Lung (tissue), 12 donors: ENCODE data around the gene OR10H3. TPM values are rescaled to one million over a fixed set of nuclear protein-coding genes. Genes with fewer than 3 reads are reported as not detected.

Experiments
- ATAC-seq: fragments of 200-7000 bp; cut with Tn5 transposase; one replicate; pipeline ENCODE4 v1.9.1; 2020; ENCODE audit warnings: moderate number of reproducible peaks; ENCODE audit not compliant: insufficient read depth, low FRiP score
- DNase-seq, 3 donors: peaks; one replicate each; pipeline ENCODE4 v3.0.0-alpha.2; 2013 to 2017
- H3K27ac ChIP-seq, 2 donors: one replicate each; pipeline ENCODE4 v1.5.1; 2013; ENCODE audit warnings: mild to moderate bottlenecking in 2 of 2, moderate library complexity in 2 of 2, control low read depth in 1 of 2, inconsistent platforms in 1 of 2, low read depth in 1 of 2, low read length in 1 of 2
- H3K27me3 ChIP-seq, 3 donors: one replicate each; pipeline ENCODE4 v1.5.1; 2013; ENCODE audit warnings: low read length in 2 of 3; ENCODE audit not compliant: control insufficient read depth in 3 of 3, insufficient read depth in 3 of 3
- H3K36me3 ChIP-seq, 4 donors: one replicate each; pipeline ENCODE4 v1.5.1; 2013; ENCODE audit warnings: low read length in 4 of 4, mild to moderate bottlenecking in 1 of 4, moderate library complexity in 1 of 4; ENCODE audit not compliant: control insufficient read depth in 4 of 4, insufficient read depth in 4 of 4
- H3K4me1 ChIP-seq, 5 donors: one replicate each; pipeline ENCODE4 v1.5.1; 2013; ENCODE audit warnings: low read length in 5 of 5, mild to moderate bottlenecking in 2 of 5, moderate library complexity in 1 of 5; ENCODE audit not compliant: control insufficient read depth in 5 of 5, insufficient read depth in 5 of 5
- H3K4me3 ChIP-seq: one replicate; pipeline ENCODE4 v1.5.1; 2013; ENCODE audit warnings: mild to moderate bottlenecking, control low read depth, moderate library complexity
- H3K9ac ChIP-seq, 2 donors: one replicate each; pipeline ENCODE4 v1.5.1; 2013; ENCODE audit warnings: low read length in 2 of 2, control low read depth in 1 of 2; ENCODE audit not compliant: insufficient read depth in 1 of 2
- H3K9me3 ChIP-seq, 4 donors: one replicate each; pipeline ENCODE4 v1.5.1; 2013; ENCODE audit warnings: low read length in 3 of 4, mild to moderate bottlenecking in 1 of 4, moderate library complexity in 1 of 4; ENCODE audit not compliant: control insufficient read depth in 4 of 4, insufficient read depth in 3 of 4
- CTCF ChIP-seq: IDR thresholded peaks from 2 replicates; pipeline ENCODE4 v1.5.1; 2012; ENCODE audit warnings: mild to moderate bottlenecking; ENCODE audit errors: control extremely low read depth, extremely low read depth
- WGBS, 2 donors: extraction: QIAGEN DNeasy Blood & Tissue Kit; methylation state at CpG; one replicate each; pipeline ENCODE4 v1.1.7; 2013; 5-methylcytosine and 5-hydroxymethylcytosine counted together
- polyA plus RNA-seq, 2 donors: library from polyadenylated mRNA; stranded (reverse); fragments of 200-250 nt; gene quantifications; one replicate each; pipeline ENCODE4 v1.2.1, GENCODE V29; 2013
- total RNA-seq, 2 donors: library from RNA; depleted of rRNA in 1 of 2; stranded (reverse); fragments of >200 nt in 1 of 2; gene quantifications; one replicate each; pipeline ENCODE4 v1.2.1, GENCODE V29; 2014 to 2021
- donor health status: control.
- donor health status: control.
- donor health status: Bipolar disorder and iron deficiency.
- donor health status: healthy.
- donor health status: DM: yes; HTN: yes; CAD: no.

The OR10H3 gene
- total and polyA plus RNA-seq, 4 donors: not detected

- Histone ChIP-seq H3K4me3 (no peak overlapping the region), H3K27ac (no peak overlapping the region), H3K9me3 (peaks cover 0 to 9% (median 0%) of the 10 kb centered on the region in 4 donors), H3K36me3 (no peaks in the 10 kb centered on the region), H3K27me3 (peaks cover 0 to 15% (median 0%) of the 10 kb centered on the region in 3 donors), H3K4me1 (peaks cover 0 to 3% (median 0%) of the 10 kb centered on the region in 5 donors), H3K9ac (no peak overlapping the region)
- WGBS, 2 donors: 65 to 76% methylated on average over 1 of the region's 1 CpG
- DNase-seq (no peak), ATAC-seq (no peak)
- no peak for TF ChIP-seq CTCF
These were observed 16.5 kb upstream of the OR10H3 start for GRCh38 chr19:15721268-15721667.

- Histone ChIP-seq H3K9ac (no peak overlapping the region), H3K36me3 (no peaks in the 10 kb centered on the region), H3K4me3 (no peak overlapping the region), H3K4me1 (peaks cover 0 to 3% (median 0%) of the 10 kb centered on the region in 5 donors), H3K27me3 (peaks cover 0 to 16% (median 0%) of the 10 kb centered on the region in 3 donors), H3K27ac (no peak overlapping the region), H3K9me3 (peaks cover 0 to 6% (median 0%) of the 10 kb centered on the region in 4 donors)
- TF ChIP-seq CTCF: no peak
- no peak for ATAC-seq
- DNase-seq: no peak
- 24 to 26% methylated on average over 25 of the region's 25 CpGs for WGBS, 2 donors
These were observed 14.8 kb upstream of the OR10H3 start for GRCh38 chr19:15722956-15723355.

- H3K4me1 ChIP-seq: peaks cover 0 to 3% (median 0%) of the 10 kb centered on the region in 5 donors
- no peaks in the 10 kb centered on the region for H3K36me3 ChIP-seq
- no peak within 1 kb of the TSS for H3K4me3 ChIP-seq
- no peak within 1 kb of the TSS for H3K9ac ChIP-seq
- no peak for TF ChIP-seq CTCF
- H3K27ac ChIP-seq: no peak within 1 kb of the TSS
- ATAC-seq (no peak), DNase-seq (no peak)
- peaks cover 0 to 6% (median 2%) of the 10 kb centered on the region in 4 donors for H3K9me3 ChIP-seq
- 76 to 89% methylated on average over 5 of the region's 5 CpGs for WGBS, 2 donors
- peaks cover 0 to 16% (median 0%) of the 10 kb centered on the region in 3 donors for H3K27me3 ChIP-seq
These were observed 10.1 kb upstream of the OR10H3 start, which contains the start of gene OR10H2 for GRCh38 chr19:15727724-15728123. Gene OR10H2, plus strand, starts transcription at chr19:15728024. Its CDS starts 20 bp downstream, at chr19:15728044.

GRCh38 chr19:15730538-15730937, 7.2 kb upstream of the OR10H3 start:
- no peak overlapping the region for H3K9ac ChIP-seq
- WGBS, 2 donors: 26 to 51% methylated on average over 1 of the region's 1 CpG
- peaks cover 0 to 3% (median 2%) of the 10 kb centered on the region in 4 donors for H3K9me3 ChIP-seq
- no peak for ATAC-seq
- no peak for DNase-seq
- no peak overlapping the region for H3K4me3 ChIP-seq
- no peak for TF ChIP-seq CTCF
- no peaks in the 10 kb centered on the region for H3K36me3 ChIP-seq
- H3K27ac ChIP-seq: no peak overlapping the region
- no peaks in the 10 kb centered on the region for H3K4me1 ChIP-seq
- H3K27me3 ChIP-seq: peaks cover 0 to 5% (median 0%) of the 10 kb centered on the region in 3 donors
